Endothelial cell of umbilical vein (primary cell): Measurements from ENCODE around the gene ATOSB. TPM values are rescaled to one million over a fixed set of nuclear protein-coding genes. Genes with fewer than 3 reads are reported as not detected.

ENCODE experiments used
- BruUV-seq: library from RNA; stranded (reverse); fragments of 400-500 nt; replicated peaks from 2 replicates; lab custom pipeline; 2021; lab: Mats Ljungman, UMichigan
- CTCF ChIA-PET: fragments of 300-600, 350-600 bp; sonication (Branson Sonifier 250); formaldehyde crosslinking; loops from one replicate; lab custom pipeline; 2021; ENCODE audit warnings: antibody characterized with exemption, inconsistent platforms; lab: Charles Lee
- POLR2A ChIA-PET: fragments of 300-600, 350-600 bp; sonication (Branson Sonifier 250); formaldehyde crosslinking; loops from one replicate; lab custom pipeline; 2021; ENCODE audit warnings: antibody characterized with exemption, inconsistent platforms; lab: Charles Lee
- DNase-seq: peaks from one replicate; pipeline ENCODE4 v3.0.0-alpha.2; 2011; ENCODE audit warnings: low read depth, low spot score
- FAIRE-seq: peaks from 2 replicates; lab custom pipeline; 2011; peaks lifted over from hg19 to GRCh38; lab: Jason Lieb, UNC
- H2AFZ ChIP-seq: 2 replicates; pipeline ENCODE4 v1.6.0; 2012; ENCODE audit warnings: low read depth, low read length, control low read depth, inconsistent platforms
- H3K27ac ChIP-seq: 2 replicates; pipeline ENCODE4 v1.5.1; 2011; ENCODE audit warnings: low read depth, mild to moderate bottlenecking, control low read depth, low read length, moderate library complexity; ENCODE audit not compliant: insufficient read depth
- H3K27me3 ChIP-seq, 2 experiments: 2 replicates each; pipeline versions ENCODE4 v1.6.0 to v1.6.1; 2011; ENCODE audit warnings: low read length in 2 of 2, mixed read lengths in 1 of 2; ENCODE audit not compliant: control insufficient read depth in 2 of 2, insufficient read depth in 2 of 2
- H3K36me3 ChIP-seq, 2 experiments: 2 replicates in 1 of 2; 3 replicates in 1 of 2; pipeline ENCODE4 v1.5.1; 2011; ENCODE audit warnings: low read length in 2 of 2, mild to moderate bottlenecking in 1 of 2, moderate library complexity in 1 of 2; ENCODE audit not compliant: control insufficient read depth in 2 of 2, insufficient read depth in 2 of 2; ENCODE audit errors: extremely low read depth in 1 of 2
- H3K4me1 ChIP-seq: 3 replicates; pipeline ENCODE4 v1.5.1; 2011; ENCODE audit warnings: mild to moderate bottlenecking, low read length; ENCODE audit not compliant: control insufficient read depth, insufficient read depth; ENCODE audit errors: extremely low read depth
- H3K4me2 ChIP-seq: 2 replicates; pipeline ENCODE4 v1.6.1; 2011; ENCODE audit warnings: low read length, control low read depth, mixed read lengths; ENCODE audit not compliant: insufficient read depth
- H3K4me3 ChIP-seq, 3 experiments: fragments of 200-600 bp in 1 of 3; sonication (generic), shearing (Covaris generic) in 1 of 3; replicated peaks in 1 of 3; 2 replicates each; pipeline ENCODE4 v1.5.1; 2011 to 2016; ENCODE audit warnings: control low read depth in 3 of 3, low read length in 3 of 3, mild to moderate bottlenecking in 2 of 3, inconsistent platforms in 1 of 3, low read depth in 1 of 3, moderate library complexity in 1 of 3; ENCODE audit not compliant: insufficient read depth in 1 of 3
- H3K79me2 ChIP-seq: 2 replicates; pipeline ENCODE4 v1.6.0; 2012; ENCODE audit warnings: low read length, inconsistent platforms; ENCODE audit not compliant: control insufficient read depth, insufficient read depth
- H3K9ac ChIP-seq: replicated peaks from 2 replicates; pipeline ENCODE3; 2011; ENCODE audit warnings: low read length, control low read depth; ENCODE audit not compliant: insufficient read depth; ENCODE audit errors: extremely low read depth
- H3K9me1 ChIP-seq: replicated peaks from 3 replicates; pipeline ENCODE4 v1.6.0; 2011; ENCODE audit warnings: mild to moderate bottlenecking, low read length; ENCODE audit not compliant: control insufficient read depth, insufficient read depth; ENCODE audit errors: extremely low read depth
- H3K9me3 ChIP-seq: replicated peaks from 2 replicates; pipeline ENCODE4 v1.5.1; 2012; ENCODE audit warnings: low read length, inconsistent platforms; ENCODE audit not compliant: control insufficient read depth, insufficient read depth
- H4K20me1 ChIP-seq: replicated peaks from 2 replicates; pipeline ENCODE3; 2011; ENCODE audit warnings: mild to moderate bottlenecking, low read length; ENCODE audit not compliant: control insufficient read depth, insufficient read depth; ENCODE audit errors: extremely low read depth
- CTCF ChIP-seq, 2 donors: IDR thresholded peaks; 1 replicate in 1 of 2; 2 replicates in 1 of 2; pipeline ENCODE4 v1.5.1; 2011; ENCODE audit warnings: low read length in 2 of 2, mild to moderate bottlenecking in 2 of 2, moderate library complexity in 2 of 2, control low read depth in 1 of 2, inconsistent platforms in 1 of 2, low read depth in 1 of 2; ENCODE audit not compliant: insufficient read depth in 1 of 2; ENCODE audit errors: extremely low read depth in 1 of 2
- FOS ChIP-seq: IDR thresholded peaks from 2 replicates; pipeline ENCODE4 v1.6.1; 2011; ENCODE audit warnings: mild to moderate bottlenecking, low read length, moderate library complexity, borderline replicate concordance; ENCODE audit not compliant: insufficient read depth
- GATA2 ChIP-seq: IDR thresholded peaks from 2 replicates; pipeline ENCODE4 v1.7.0; 2011; ENCODE audit warnings: low read depth, mild to moderate bottlenecking, moderate library complexity, mixed read lengths, low read length; ENCODE audit not compliant: insufficient read length, insufficient read depth
- JUN ChIP-seq: IDR thresholded peaks from 2 replicates; pipeline ENCODE4 v1.6.1; 2011; ENCODE audit warnings: borderline replicate concordance, low read depth; ENCODE audit not compliant: insufficient read length, insufficient read depth
- POLR2A ChIP-seq: IDR thresholded peaks from 2 replicates; pipeline ENCODE4 v1.6.1; 2012; ENCODE audit warnings: low read depth, mild to moderate bottlenecking, control low read depth, low read length
- dilution Hi-C: fragments of 300-500 bp; cut with MboI; formaldehyde crosslinking; loops from one replicate; pipeline ENCODE4 v1.15.0; 2019; ENCODE audit warnings: low sequenced_read_pairs; ENCODE audit not compliant: extremely low pct_ligation_motif_present
- intact Hi-C: fragments of 100-400 bp; cut with micrococcal nuclease; formaldehyde crosslinking; loops from one replicate; pipeline ENCODE4 v1.10.0; 2022
- polyA plus RNA-seq, 4 experiments: library from polyadenylated mRNA; depleted of rRNA in 3 of 4; stranded (reverse) in 3 of 4; unstranded in 1 of 4; fragments of >200 nt; gene quantifications; 2 replicates each; pipeline versions ENCODE4 v1.2.1 to v1.2.3, GENCODE V29; 2011 to 2012; ENCODE audit warnings: missing spikeins in 1 of 4
- total RNA-seq: library from RNA; stranded (reverse); gene quantifications from 2 replicates; pipeline ENCODE4 v1.2.3, GENCODE V29; 2021

ATOSB gene
- total and polyA plus RNA-seq, 2 donors (not counting 3 experiments of a cell fraction or from before 2014, with no cell fraction given) = 34.7 to 58.0 TPM

GRCh38 chr9:35116898-35117551 is 1.4 kb upstream of the ATOSB start:
- POLR2A ChIA-PET = no interaction called here
- peak overlapping the region; percentile 83 for H2AFZ ChIP-seq
- no peak overlapping the region for H3K9ac ChIP-seq
- H3K9me3 ChIP-seq = no peaks in the 10 kb centered on the region
- intact Hi-C loops = loop anchor here (1.0 to 2.0 kb wide), 7 partner anchors 45 to 437 kb away; partner anchors contain the start of genes DNAJB5 and UNC13B
- H3K36me3 ChIP-seq = no peaks in the 10 kb centered on the region
- no peaks in the 10 kb centered on the region for H3K27me3 ChIP-seq
- H3K4me3 ChIP-seq = peak overlapping the region in 2 of 3 experiments; percentile 53 to 67
- H3K27ac ChIP-seq = no peak overlapping the region
- peak; percentile 88 for DNase-seq
- CTCF ChIA-PET = interaction anchor here (0.6 to 4.6 kb wide), 34 partner anchors 13 to 447 kb away, joined by 3 to 109 read pairs (median 4); partner anchors contain the start of gene UNC13B
- dilution Hi-C loops = no loop called here
- no peaks in the 10 kb centered on the region for H4K20me1 ChIP-seq
- H3K79me2 ChIP-seq = peaks cover 6% of the 10 kb centered on the region
- peaks cover 31% of the 10 kb centered on the region for H3K4me1 ChIP-seq
- peak overlapping the region; percentile 85 for H3K4me2 ChIP-seq
- H3K9me1 ChIP-seq = no peaks in the 10 kb centered on the region
- no TSS peak for BruUV-seq
- TF ChIP-seq GATA2 (no peak), POLR2A (no peak), JUN (no peak), FOS (no peak), CTCF (IDR thresholded peaks at IDR 0.05; ENCODE audit: extremely low read depth in 1 of 2, insufficient read depth in 1 of 2, low read depth in 1 of 2, low read length in 2 of 2) (peak; percentile 92)
- FAIRE-seq = peak; percentile 99
